GM12878 (cell line): ENCODE data around the gene APOE. TPM values are rescaled to one million over a fixed set of nuclear protein-coding genes. Genes with fewer than 3 reads are reported as not detected.

ENCODE experiments used
- ATAC-seq: fragments of 200-7000 bp; cut with Tn5 transposase; 3 replicates; pipeline ENCODE4 v1.9.1; 2020; ENCODE audit warnings: mild to moderate bottlenecking, moderate library complexity
- BruUV-seq: library from RNA; stranded (reverse); fragments of 400-500 nt; replicated peaks from 2 replicates; lab custom pipeline; 2021; lab: Mats Ljungman, UMichigan
- CTCF ChIA-PET: fragments of 300-600 bp; sonication (Branson Sonifier 250); formaldehyde crosslinking; extraction: SDS; loops from one replicate; lab custom pipeline; 2021; ENCODE audit warnings: inconsistent platforms; lab: Yijun Ruan, JAX
- POLR2A ChIA-PET: fragments of 350-600 bp; formaldehyde crosslinking; extraction: SDS; loops from one replicate; lab custom pipeline; 2021; ENCODE audit warnings: inconsistent platforms; lab: Charles Lee
- RAD21 ChIA-PET: fragments of 300-600 bp; sonication (Branson Sonifier 250); formaldehyde crosslinking; loops from one replicate; lab custom pipeline; 2023; ENCODE audit warnings: antibody characterized with exemption; ENCODE audit not compliant: unreplicated experiment; lab: Charles Lee
- SMC1A ChIA-PET: fragments of 300-600 bp; sonication (Branson Sonifier 250); formaldehyde crosslinking; loops from one replicate; lab custom pipeline; 2023; ENCODE audit not compliant: unreplicated experiment, uncharacterized antibody; lab: Charles Lee
- DNase-seq: peaks from one replicate; pipeline ENCODE4 v3.0.0-alpha.2; 2011; ENCODE audit warnings: low read depth, low spot score
- FAIRE-seq: peaks from 3 replicates; lab custom pipeline; 2011; peaks lifted over from hg19 to GRCh38; lab: Jason Lieb, UNC
- H2AFZ ChIP-seq: 2 replicates; pipeline ENCODE4 v1.6.0; 2011; ENCODE audit warnings: low read depth, low read length, control low read depth; ENCODE audit not compliant: control insufficient read depth
- H3K27ac ChIP-seq: 2 replicates; pipeline ENCODE4 v1.5.1; 2011; ENCODE audit warnings: control low read depth; ENCODE audit not compliant: control insufficient read depth, insufficient read depth
- H3K27me3 ChIP-seq, 2 experiments: replicated peaks in 1 of 2; 2 replicates each; pipeline versions ENCODE4 v1.6.0 to v1.6.1; 2011; ENCODE audit warnings: low read length in 1 of 2; ENCODE audit not compliant: control insufficient read depth in 2 of 2, insufficient read depth in 2 of 2
- H3K36me3 ChIP-seq, 2 experiments: 2 replicates each; pipeline ENCODE4 v1.5.1; 2011; ENCODE audit warnings: low read length in 1 of 2; ENCODE audit not compliant: control insufficient read depth in 2 of 2, insufficient read depth in 2 of 2
- H3K4me1 ChIP-seq: 2 replicates; pipeline ENCODE4 v1.6.1; 2011; ENCODE audit warnings: mild to moderate bottlenecking, low read length, moderate library complexity, mixed read lengths; ENCODE audit not compliant: control insufficient read depth, insufficient read depth
- H3K4me2 ChIP-seq: 2 replicates; pipeline ENCODE4 v1.6.0; 2011; ENCODE audit warnings: control low read depth; ENCODE audit not compliant: control insufficient read depth, insufficient read depth
- H3K4me3 ChIP-seq: fragments of 200-600 bp; sonication (generic); 2 replicates; pipeline ENCODE4 v1.5.1; 2016
- H3K79me2 ChIP-seq: 2 replicates; pipeline ENCODE4 v1.6.0; 2011; ENCODE audit warnings: low read length; ENCODE audit not compliant: control insufficient read depth, insufficient read depth
- H3K9ac ChIP-seq: 2 replicates; pipeline ENCODE4 v1.8.0; 2011; ENCODE audit warnings: low read length, control low read depth, mixed read lengths; ENCODE audit not compliant: control insufficient read depth, insufficient read depth
- H3K9me3 ChIP-seq: replicated peaks from 3 replicates; pipeline ENCODE4 v1.5.1; 2011; ENCODE audit warnings: mild to moderate bottlenecking, low read length; ENCODE audit not compliant: control insufficient read depth, insufficient read depth
- H4K20me1 ChIP-seq: 2 replicates; pipeline ENCODE4 v1.6.0; 2011; ENCODE audit not compliant: control insufficient read depth, insufficient read depth
- ATF7 ChIP-seq: fragments of 450-650 bp; IDR thresholded peaks from 2 replicates; pipeline ENCODE4 v1.6.1; 2016; ENCODE audit warnings: low read depth, mild to moderate bottlenecking
- BCL3 ChIP-seq: IDR thresholded peaks from 2 replicates; pipeline ENCODE4 v1.6.1; 2011; ENCODE audit warnings: borderline replicate concordance, low read depth, mild to moderate bottlenecking, moderate library complexity, low read length; ENCODE audit not compliant: insufficient read depth, poor library complexity, severe bottlenecking
- DPF2 ChIP-seq: fragments of 450-650 bp; IDR thresholded peaks from 2 replicates; pipeline ENCODE4 v1.6.1; 2017; ENCODE audit warnings: mild to moderate bottlenecking
- EP300 ChIP-seq, 2 experiments: fragments of 150-350 bp in 1 of 2; IDR thresholded peaks; 2 replicates each; pipeline ENCODE4 v1.6.1; 2011 to 2012; ENCODE audit warnings: low read depth in 2 of 2, low read length in 2 of 2, borderline replicate concordance in 1 of 2, improper control_type of control experiment in 1 of 2, inconsistent platforms in 1 of 2; ENCODE audit not compliant: control insufficient read depth in 1 of 2
- ESRRA ChIP-seq: IDR thresholded peaks from 2 replicates; pipeline ENCODE4 v1.6.1; 2012; ENCODE audit warnings: mild to moderate bottlenecking, low read length, improper control_type of control experiment
- EZH2 ChIP-seq: IDR thresholded peaks from 2 replicates; pipeline ENCODE4 v1.6.1; 2012; ENCODE audit warnings: low read depth, mild to moderate bottlenecking, control low read depth, inconsistent platforms, low read length, borderline replicate concordance; ENCODE audit not compliant: control insufficient read depth
- IRF5 ChIP-seq: fragments of 450-650 bp; IDR thresholded peaks from 2 replicates; pipeline ENCODE4 v1.6.1; 2017; ENCODE audit warnings: borderline replicate concordance
- KLF5 ChIP-seq: fragments of 450-650 bp; IDR thresholded peaks from 2 replicates; pipeline ENCODE4 v1.6.1; 2014; ENCODE audit warnings: mild to moderate bottlenecking; ENCODE audit not compliant: partially characterized antibody
- LARP7 ChIP-seq: fragments of 450-650 bp; IDR thresholded peaks from 2 replicates; pipeline ENCODE4 v1.6.1; 2017; ENCODE audit warnings: mild to moderate bottlenecking
- MEF2B ChIP-seq: fragments of 450-650 bp; IDR thresholded peaks from 2 replicates; pipeline ENCODE4 v1.6.1; 2018; ENCODE audit warnings: mild to moderate bottlenecking, moderate library complexity; ENCODE audit not compliant: partially characterized antibody, poor library complexity, severe bottlenecking
- SP1 ChIP-seq: IDR thresholded peaks from one replicate; pipeline ENCODE4 v1.6.1; 2011; ENCODE audit warnings: low read depth, low read length
- ZNF274 ChIP-seq: IDR thresholded peaks from one replicate; pipeline ENCODE4 v1.8.0; 2011; ENCODE audit not compliant: insufficient read length, insufficient read depth
- WGBS: methylation state at CpG from one replicate; pipeline ENCODE4 v1.1.6; 2016; ENCODE audit warnings: low lambda C conversion rate; ENCODE audit not compliant: insufficient replicate concordance, insufficient coverage; ENCODE audit errors: missing lambda C conversion rate; 5-methylcytosine and 5-hydroxymethylcytosine counted together
- in situ Hi-C: fragments of 300-500 bp; cut with MboI; formaldehyde crosslinking; loops from 9 replicates; pipeline ENCODE4 v1.14.3; 2018; ENCODE audit warnings: mixed read lengths
- intact Hi-C: fragments of 100-400 bp; cut with micrococcal nuclease; formaldehyde crosslinking; loops from one replicate; pipeline ENCODE4 v1.14.2; 2022; ENCODE audit not compliant: unreplicated experiment
- polyA plus RNA-seq, 11 experiments: library from polyadenylated mRNA; depleted of rRNA in 4 of 11; unstranded in 6 of 11; stranded (reverse) in 5 of 11; fragments of >200 nt; fragmentation: Nextera tagmentation in 4 of 11; fragmentation: Illumina TruSeq in 1 of 11; extraction: Ambion mirVana in 4 of 11; extraction: Trizol in 1 of 11; gene quantifications; 1 replicate in 1 of 11; 2 replicates in 10 of 11; pipeline versions ENCODE4 v1.2.1 to v1.2.3, GENCODE V29; 2011 to 2016; ENCODE audit warnings: inconsistent platforms in 2 of 11, missing spikeins in 2 of 11, low read depth in 1 of 11
- total RNA-seq, 4 experiments: library from RNA; depleted of rRNA in 3 of 4; stranded (reverse); fragments of >200 nt in 3 of 4; fragmentation: Illumina TruSeq in 1 of 4; extraction: Trizol in 1 of 4; gene quantifications; 2 replicates each; pipeline versions ENCODE4 v1.2.1 to v1.2.3, GENCODE V29; 2013 to 2021
- TF ChIP-seq, protein P1 (sequence below): fragments of 450-650 bp; IDR thresholded peaks from 2 replicates; pipeline ENCODE4 v1.6.1; 2016; ENCODE audit warnings: mild to moderate bottlenecking, moderate library complexity, borderline replicate concordance

Gene APOE
- total and polyA plus RNA-seq, 10 of the 15 experiments (the other 5 are each of a cell fraction or from before 2014, with no cell fraction given) = 0.22 to 3.7 (median 0.44) TPM; not detected in 4

DNA sequence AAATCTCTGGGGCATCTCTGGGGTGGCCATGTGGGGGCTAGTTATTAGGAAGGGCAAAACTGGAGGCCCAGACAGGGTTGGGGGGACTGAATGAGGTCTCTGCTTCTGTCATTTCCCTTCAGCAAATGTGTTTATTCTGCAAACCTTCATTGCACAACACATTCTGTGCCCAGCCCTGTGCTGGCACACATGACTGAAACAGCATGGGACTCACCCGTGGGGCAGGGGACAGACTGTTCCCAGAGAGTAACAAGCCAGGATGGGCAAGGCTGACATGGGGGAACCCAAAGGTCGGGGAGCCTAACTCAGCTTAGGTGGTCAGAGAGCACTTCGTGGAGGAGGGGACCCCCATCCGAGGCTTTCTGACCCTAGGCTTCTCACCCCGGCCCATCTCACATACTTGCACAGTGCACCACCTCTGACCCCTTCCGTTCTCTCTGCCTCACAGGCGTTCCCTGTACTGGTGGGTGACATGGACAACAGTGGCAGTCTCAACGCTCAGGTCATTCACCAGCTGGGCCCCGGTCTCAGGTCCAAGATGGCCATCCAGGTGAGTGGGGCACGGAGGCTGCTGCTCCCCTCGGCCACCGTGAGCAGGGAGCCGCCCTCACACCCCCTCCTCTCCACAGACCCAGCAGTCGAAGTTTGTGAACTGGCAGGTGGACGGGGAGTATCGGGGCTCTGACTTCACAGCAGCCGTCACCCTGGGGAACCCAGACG, 12.1 kb upstream of the APOE start (continued):
- no peak for TF ChIP-seq BCL3
- TF ChIP-seq EZH2 = no peak
- TF ChIP-seq, all 136 proteins: peak for 0

DNA sequence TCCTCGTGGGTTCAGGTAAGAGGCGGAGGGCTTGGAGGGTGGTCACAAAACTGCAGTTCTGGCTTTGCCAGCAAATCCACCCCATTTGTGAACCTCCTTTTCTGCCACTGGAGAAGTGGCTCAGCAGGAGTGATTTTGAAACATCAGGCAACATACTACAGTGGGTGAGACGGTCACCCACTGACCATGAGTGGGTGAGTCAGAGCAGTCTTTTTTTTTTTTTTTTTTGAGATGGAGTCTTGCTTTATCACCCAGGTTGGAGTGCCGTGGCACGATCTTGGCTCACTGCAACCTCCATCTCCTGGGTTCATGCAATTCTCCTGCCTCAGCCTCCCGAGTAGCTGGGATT, 11.6 kb upstream of the APOE start:
- H3K4me3 ChIP-seq = no peak overlapping the region
- in situ Hi-C loops = no loop called here
- no peak overlapping the region for H2AFZ ChIP-seq
- FAIRE-seq = no peak
- H3K9ac ChIP-seq = no peak overlapping the region
- SMC1A ChIA-PET = no interaction called here
- DNase-seq = no peak
- ATAC-seq = no peak
- CTCF ChIA-PET = no interaction called here
- no peaks in the 10 kb centered on the region for H4K20me1 ChIP-seq
- BruUV-seq = no TSS peak
- intact Hi-C loops = loop anchor here (5.0 kb wide), 1 partner anchor 47 kb away; the partner anchor contains the start of gene NECTIN2
- H3K4me1 ChIP-seq = peaks cover 19% of the 10 kb centered on the region
- H3K27me3 ChIP-seq = no peaks in the 10 kb centered on the region
- no peak overlapping the region for H3K4me2 ChIP-seq
- POLR2A ChIA-PET = no interaction called here
- WGBS = 86% methylated on average over 6 of the region's 6 CpGs
- peaks cover 5 to 23% of the 10 kb centered on the region in 2 experiments; a peak in 3 of 4 replicates for H3K36me3 ChIP-seq
- RAD21 ChIA-PET = no interaction called here
- peaks cover 1% of the 10 kb centered on the region; the same call in 1 of the 3 replicates for H3K9me3 ChIP-seq
- H3K27ac ChIP-seq = no peak overlapping the region
- H3K79me2 ChIP-seq = peaks cover 32% of the 10 kb centered on the region
- TF ChIP-seq ATF7 (no peak), SP1 (no peak), MEF2B (no peak), KLF5 (no peak), ESRRA (no peak), DPF2 (no peak), IRF5 (no peak), ZNF274 (no peak), LARP7 (no peak), EP300 (IDR thresholded peaks at IDR 0.05; ENCODE audit: borderline replicate concordance in 1 of 2, control insufficient read depth in 1 of 2, low read depth in 2 of 2, low read length in 2 of 2) (no peak)
- TF ChIP-seq, protein P1, sequence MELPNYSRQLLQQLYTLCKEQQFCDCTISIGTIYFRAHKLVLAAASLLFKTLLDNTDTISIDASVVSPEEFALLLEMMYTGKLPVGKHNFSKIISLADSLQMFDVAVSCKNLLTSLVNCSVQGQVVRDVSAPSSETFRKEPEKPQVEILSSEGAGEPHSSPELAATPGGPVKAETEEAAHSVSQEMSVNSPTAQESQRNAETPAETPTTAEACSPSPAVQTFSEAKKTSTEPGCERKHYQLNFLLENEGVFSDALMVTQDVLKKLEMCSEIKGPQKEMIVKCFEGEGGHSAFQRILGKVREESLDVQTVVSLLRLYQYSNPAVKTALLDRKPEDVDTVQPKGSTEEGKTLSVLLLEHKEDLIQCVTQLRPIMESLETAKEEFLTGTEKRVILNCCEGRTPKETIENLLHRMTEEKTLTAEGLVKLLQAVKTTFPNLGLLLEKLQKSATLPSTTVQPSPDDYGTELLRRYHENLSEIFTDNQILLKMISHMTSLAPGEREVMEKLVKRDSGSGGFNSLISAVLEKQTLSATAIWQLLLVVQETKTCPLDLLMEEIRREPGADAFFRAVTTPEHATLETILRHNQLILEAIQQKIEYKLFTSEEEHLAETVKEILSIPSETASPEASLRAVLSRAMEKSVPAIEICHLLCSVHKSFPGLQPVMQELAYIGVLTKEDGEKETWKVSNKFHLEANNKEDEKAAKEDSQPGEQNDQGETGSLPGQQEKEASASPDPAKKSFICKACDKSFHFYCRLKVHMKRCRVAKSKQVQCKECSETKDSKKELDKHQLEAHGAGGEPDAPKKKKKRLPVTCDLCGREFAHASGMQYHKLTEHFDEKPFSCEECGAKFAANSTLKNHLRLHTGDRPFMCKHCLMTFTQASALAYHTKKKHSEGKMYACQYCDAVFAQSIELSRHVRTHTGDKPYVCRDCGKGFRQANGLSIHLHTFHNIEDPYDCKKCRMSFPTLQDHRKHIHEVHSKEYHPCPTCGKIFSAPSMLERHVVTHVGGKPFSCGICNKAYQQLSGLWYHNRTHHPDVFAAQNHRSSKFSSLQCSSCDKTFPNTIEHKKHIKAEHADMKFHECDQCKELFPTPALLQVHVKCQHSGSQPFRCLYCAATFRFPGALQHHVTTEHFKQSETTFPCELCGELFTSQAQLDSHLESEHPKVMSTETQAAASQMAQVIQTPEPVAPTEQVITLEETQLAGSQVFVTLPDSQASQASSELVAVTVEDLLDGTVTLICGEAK = no peak
